GM12892 (cell line): Measurements from ENCODE around the gene NET1.

Experiments
- POLR2A ChIP-seq: IDR thresholded peaks from 2 replicates; pipeline ENCODE4 v1.6.1; 2011; ENCODE audit warnings: low read depth, low read length, control low read depth
- POLR2AphosphoS5 ChIP-seq: IDR thresholded peaks from 2 replicates; pipeline ENCODE4 v1.6.1; 2011; ENCODE audit warnings: low read depth, low read length, control low read depth

- TF ChIP-seq POLR2A (no peak), POLR2AphosphoS5 (no peak)
Observed at GRCh38 chr10:5393529-5393928, 18.8 kb upstream of the NET1 start.
